Measurements from ENCODE around the gene CELF2. TPM values are rescaled to one million over a fixed set of nuclear protein-coding genes. Genes with fewer than 3 reads are reported as not detected.

Gene CELF2
- total RNA-seq, 4 donors from 2014 or later = 30.0 to 56.6 (median 43.3) TPM

- ATAC-seq = no peak
- in situ Hi-C loops (cut with MboI; ENCODE audit: low sequenced_read_pairs in 4 of 4) = no loop called here
- no peaks in the 10 kb centered on the region for H3K36me3 ChIP-seq
- TF ChIP-seq CTCF (IDR thresholded peaks at IDR 0.05 in 4 of 5, conservative IDR thresholded peaks at IDR 0.05 in 1 of 5) (no peak), POLR2A (IDR thresholded peaks at IDR 0.05) (no peak)
- H3K4me3 ChIP-seq = no peak overlapping the region
- no peaks in the 10 kb centered on the region for H3K27me3 ChIP-seq
- peaks cover 29 to 52% of the 10 kb centered on the region in 2 donors for H3K4me1 ChIP-seq
- H3K9me3 ChIP-seq = no peaks in the 10 kb centered on the region
- no peak overlapping the region for H3K27ac ChIP-seq
- intact Hi-C loops (cut with DNase I; ENCODE audit: low total_unique reads) = no loop called here
- no peak for DNase-seq
Observed at GRCh38 chr10:11076221-11076620, 58.5 kb downstream of the CELF2 start.

- intact Hi-C loops (cut with DNase I; ENCODE audit: low total_unique reads) = no loop called here
- in situ Hi-C loops (cut with MboI; ENCODE audit: low sequenced_read_pairs in 4 of 4) = no loop called here
- Histone ChIP-seq H3K4me3 (no peak overlapping the region), H3K27ac (no peak overlapping the region), H3K36me3 (no peaks in the 10 kb centered on the region), H3K4me1 (peaks cover 15 to 24% of the 10 kb centered on the region in 2 donors), H3K9me3 (no peaks in the 10 kb centered on the region), H3K27me3 (no peaks in the 10 kb centered on the region)
- ATAC-seq (no peak), DNase-seq (no peak)
- TF ChIP-seq CTCF (IDR thresholded peaks at IDR 0.05 in 4 of 5, conservative IDR thresholded peaks at IDR 0.05 in 1 of 5) (no peak), POLR2A (IDR thresholded peaks at IDR 0.05) (no peak)
Observed at GRCh38 chr10:11080564-11080984, 62.9 kb downstream of the CELF2 start.

GRCh38 chr10:11081408-11081807 lies 63.7 kb downstream of the CELF2 start:
- intact Hi-C loops (cut with DNase I; ENCODE audit: low total_unique reads) (no loop called here), in situ Hi-C loops (cut with MboI; ENCODE audit: low sequenced_read_pairs in 4 of 4) (no loop called here)
- Histone ChIP-seq H3K27me3 (no peaks in the 10 kb centered on the region), H3K9me3 (no peaks in the 10 kb centered on the region), H3K27ac (peak overlapping the region in 2 of 4 donors; percentile 6 to 37), H3K4me1 (peaks cover 11 to 18% of the 10 kb centered on the region in 2 donors), H3K36me3 (no peaks in the 10 kb centered on the region), H3K4me3 (no peak overlapping the region)
- TF ChIP-seq POLR2A (IDR thresholded peaks at IDR 0.05) (no peak), CTCF (IDR thresholded peaks at IDR 0.05 in 4 of 5, conservative IDR thresholded peaks at IDR 0.05 in 1 of 5) (no peak)
- ATAC-seq = peak; percentile 49 to 59
- no peak for DNase-seq

- intact Hi-C loops (cut with DNase I; ENCODE audit: low total_unique reads) = no loop called here
- ATAC-seq (no peak), DNase-seq (no peak)
- H3K27ac ChIP-seq = peak overlapping the region in 1 of 4 donors; percentile 20
- no peaks in the 10 kb centered on the region for H3K9me3 ChIP-seq
- in situ Hi-C loops (cut with MboI; ENCODE audit: low sequenced_read_pairs in 4 of 4) = no loop called here
- no peak for TF ChIP-seq CTCF (IDR thresholded peaks at IDR 0.05 in 4 of 5, conservative IDR thresholded peaks at IDR 0.05 in 1 of 5)
- TF ChIP-seq POLR2A (IDR thresholded peaks at IDR 0.05) = no peak
- peaks cover 11 to 12% of the 10 kb centered on the region in 2 donors for H3K4me1 ChIP-seq
- no peak overlapping the region for H3K4me3 ChIP-seq
- H3K27me3 ChIP-seq = no peaks in the 10 kb centered on the region
- H3K36me3 ChIP-seq = no peaks in the 10 kb centered on the region
Observed at GRCh38 chr10:11082526-11082925, 64.9 kb downstream of the CELF2 start.

GRCh38 chr10:11083051-11083450 lies 65.4 kb downstream of the CELF2 start:
- ATAC-seq = no peak

More at GRCh38 chr10:11083051-11083450, 65.4 kb downstream of the CELF2 start:
- DNase-seq = no peak
- in situ Hi-C loops (cut with MboI; ENCODE audit: low sequenced_read_pairs in 4 of 4) (no loop called here), intact Hi-C loops (cut with DNase I; ENCODE audit: low total_unique reads) (no loop called here)
- peaks cover 11 to 12% of the 10 kb centered on the region in 2 donors for H3K4me1 ChIP-seq
- no peak overlapping the region for H3K4me3 ChIP-seq
- H3K27me3 ChIP-seq = no peaks in the 10 kb centered on the region
- H3K36me3 ChIP-seq = no peaks in the 10 kb centered on the region
- no peak for TF ChIP-seq POLR2A (IDR thresholded peaks at IDR 0.05)
- no peak for TF ChIP-seq CTCF (IDR thresholded peaks at IDR 0.05 in 4 of 5, conservative IDR thresholded peaks at IDR 0.05 in 1 of 5)
- no peaks in the 10 kb centered on the region for H3K9me3 ChIP-seq
- H3K27ac ChIP-seq = no peak overlapping the region
